ENCODE results near the gene SLX9.

SLX9 gene

GRCh38 chr21:44987886-44988606 lies 48.2 kb downstream of the SLX9 start:
- POLR2A ChIA-PET, result no interaction called here
- CTCF ChIA-PET, result no interaction called here
- DNase-seq (ENCODE audit: extremely low spot score), result no peak
- no peak for TF ChIP-seq BHLHE40 (IDR thresholded peaks at IDR 0.05; ENCODE audit: borderline replicate concordance)
- TF ChIP-seq SUZ12 (IDR thresholded peaks at IDR 0.05), result no peak

GRCh38 chr21:44988607-44989536 lies 49.0 kb downstream of the SLX9 start:
- ChIA-PET CTCF (no interaction called here), POLR2A (no interaction called here)
- no peak for DNase-seq (ENCODE audit: extremely low spot score)
- TF ChIP-seq PKNOX1 (IDR thresholded peaks at IDR 0.05), result no peak
- TF ChIP-seq ARNT (IDR thresholded peaks at IDR 0.05), result no peak
- no peak for TF ChIP-seq CTBP1 (IDR thresholded peaks at IDR 0.05; ENCODE audit: borderline replicate concordance)
- TF ChIP-seq L3MBTL2 (conservative IDR thresholded peaks at IDR 0.05), result no peak
- TF ChIP-seq FOXA1 (IDR thresholded peaks at IDR 0.05), result no peak
- TF ChIP-seq HDGF (IDR thresholded peaks at IDR 0.05; ENCODE audit: borderline replicate concordance), result no peak
- TF ChIP-seq FOXM1 (IDR thresholded peaks at IDR 0.05; ENCODE audit: borderline replicate concordance), result no peak
- TF ChIP-seq BHLHE40 (IDR thresholded peaks at IDR 0.05; ENCODE audit: borderline replicate concordance), result no peak
- no peak for TF ChIP-seq LEF1 (IDR thresholded peaks at IDR 0.05; ENCODE audit: borderline replicate concordance)
- TF ChIP-seq SUZ12 (IDR thresholded peaks at IDR 0.05), result no peak
- TF ChIP-seq SP1 (IDR thresholded peaks at IDR 0.05), result no peak
- no peak for TF ChIP-seq NFRKB (IDR thresholded peaks at IDR 0.05)
- TF ChIP-seq ELF4 (IDR thresholded peaks at IDR 0.05), result no peak
- no peak for TF ChIP-seq ZNF384 (IDR thresholded peaks at IDR 0.05)
- TF ChIP-seq TARDBP (IDR thresholded peaks at IDR 0.05), result no peak
- TF ChIP-seq FOXK2 (IDR thresholded peaks at IDR 0.05), result no peak

GRCh38 chr21:44989537-44989886 lies 49.7 kb downstream of the SLX9 start:
- CTCF ChIA-PET, result interaction anchor here (1.0 kb wide), 1 partner anchor 148 kb away, joined by 3 read pairs; no protein-coding TSS in a partner anchor
- POLR2A ChIA-PET, result no interaction called here
- TF ChIP-seq L3MBTL2 (conservative IDR thresholded peaks at IDR 0.05) (no peak), ARNT (IDR thresholded peaks at IDR 0.05) (no peak), NFRKB (IDR thresholded peaks at IDR 0.05) (no peak), ELF4 (IDR thresholded peaks at IDR 0.05) (no peak), BHLHE40 (IDR thresholded peaks at IDR 0.05; ENCODE audit: borderline replicate concordance) (no peak), FOXK2 (IDR thresholded peaks at IDR 0.05) (no peak), FOXM1 (IDR thresholded peaks at IDR 0.05; ENCODE audit: borderline replicate concordance) (no peak), CTBP1 (IDR thresholded peaks at IDR 0.05; ENCODE audit: borderline replicate concordance) (no peak), SP1 (IDR thresholded peaks at IDR 0.05) (no peak), ZNF384 (IDR thresholded peaks at IDR 0.05) (no peak), PKNOX1 (IDR thresholded peaks at IDR 0.05) (no peak), FOXA1 (IDR thresholded peaks at IDR 0.05) (no peak), HDGF (IDR thresholded peaks at IDR 0.05; ENCODE audit: borderline replicate concordance) (no peak), TARDBP (IDR thresholded peaks at IDR 0.05) (no peak), SUZ12 (IDR thresholded peaks at IDR 0.05) (no peak)
- no peak for DNase-seq (ENCODE audit: extremely low spot score)

GRCh38 chr21:44989943-44990780 lies 50.3 kb downstream of the SLX9 start:
- ChIA-PET POLR2A (no interaction called here), CTCF (interaction anchor here (1.0 kb wide), 1 partner anchor 148 kb away, joined by 3 read pairs; no protein-coding TSS in a partner anchor)
- TF ChIP-seq FOXA1 (IDR thresholded peaks at IDR 0.05) (no peak), TARDBP (IDR thresholded peaks at IDR 0.05) (no peak), BHLHE40 (IDR thresholded peaks at IDR 0.05; ENCODE audit: borderline replicate concordance) (no peak), ARNT (IDR thresholded peaks at IDR 0.05) (no peak), ZNF384 (IDR thresholded peaks at IDR 0.05) (no peak), SP1 (IDR thresholded peaks at IDR 0.05) (no peak), PKNOX1 (IDR thresholded peaks at IDR 0.05) (no peak), LEF1 (IDR thresholded peaks at IDR 0.05; ENCODE audit: borderline replicate concordance) (no peak), NFRKB (IDR thresholded peaks at IDR 0.05) (no peak), ELF4 (IDR thresholded peaks at IDR 0.05) (no peak), L3MBTL2 (conservative IDR thresholded peaks at IDR 0.05) (no peak), SUZ12 (IDR thresholded peaks at IDR 0.05) (no peak), HDGF (IDR thresholded peaks at IDR 0.05; ENCODE audit: borderline replicate concordance) (no peak), FOXM1 (IDR thresholded peaks at IDR 0.05; ENCODE audit: borderline replicate concordance) (no peak), FOXK2 (IDR thresholded peaks at IDR 0.05) (no peak), CTBP1 (IDR thresholded peaks at IDR 0.05; ENCODE audit: borderline replicate concordance) (no peak)
- no peak for DNase-seq (ENCODE audit: extremely low spot score)

- ChIA-PET POLR2A (no interaction called here), CTCF (interaction anchor here (0.6 kb wide), 1 partner anchor 41 kb away, joined by 3 read pairs; no protein-coding TSS in a partner anchor)
- TF ChIP-seq ARNT (IDR thresholded peaks at IDR 0.05) (no peak), BHLHE40 (IDR thresholded peaks at IDR 0.05; ENCODE audit: borderline replicate concordance) (no peak), HDGF (IDR thresholded peaks at IDR 0.05; ENCODE audit: borderline replicate concordance) (no peak), L3MBTL2 (conservative IDR thresholded peaks at IDR 0.05) (no peak), ELF4 (IDR thresholded peaks at IDR 0.05) (no peak), SP1 (IDR thresholded peaks at IDR 0.05) (no peak), LEF1 (IDR thresholded peaks at IDR 0.05; ENCODE audit: borderline replicate concordance) (no peak), SUZ12 (IDR thresholded peaks at IDR 0.05) (no peak), PKNOX1 (IDR thresholded peaks at IDR 0.05) (no peak), FOXM1 (IDR thresholded peaks at IDR 0.05; ENCODE audit: borderline replicate concordance) (no peak), CTBP1 (IDR thresholded peaks at IDR 0.05; ENCODE audit: borderline replicate concordance) (no peak), TARDBP (IDR thresholded peaks at IDR 0.05) (no peak), FOXK2 (IDR thresholded peaks at IDR 0.05) (no peak), FOXA1 (IDR thresholded peaks at IDR 0.05) (no peak), ZNF384 (IDR thresholded peaks at IDR 0.05) (no peak), NFRKB (IDR thresholded peaks at IDR 0.05) (no peak)
- no peak for DNase-seq (ENCODE audit: extremely low spot score)
Measured at GRCh38 chr21:44990921-44991320, 51.1 kb downstream of the SLX9 start.
